Activated CD8-positive, alpha-beta memory T cell treated with anti-CD3 and anti-CD28 coated beads for 48 hours (primary cell): Measurements from ENCODE around the gene DPCD.
"Not testable (repeated sequence)": the region's sequence is repeated elsewhere in the genome, so short reads cannot be mapped to it uniquely, and the experiment has no call there.

ENCODE experiments used
- DNase-seq, 3 experiments: peaks; one replicate each; pipeline ENCODE4 v3.0.0-alpha.2; 2020; ENCODE audit warnings: low read depth in 2 of 3, low spot score in 2 of 3

Gene DPCD

GRCh38 chr10:101580486-101581399 lies 7.4 kb upstream of the DPCD start:
- no peak for DNase-seq

- DNase-seq, result no peak
These were observed 2.3 kb upstream of the DPCD start for GRCh38 chr10:101585841-101586240.

- no peak for DNase-seq
These were observed 758 bp downstream of the DPCD start for GRCh38 chr10:101588879-101589278.

GRCh38 chr10:101593331-101593730 lies 5.2 kb downstream of the DPCD start:
- DNase-seq, result not testable (repeated sequence)

- no peak for DNase-seq
These were observed 7.7 kb downstream of the DPCD start for GRCh38 chr10:101595591-101596433.

- no peak for DNase-seq
These were observed 9.2 kb downstream of the DPCD start for GRCh38 chr10:101597091-101597900.

- DNase-seq, result no peak
These were observed 13.4 kb downstream of the DPCD start for GRCh38 chr10:101601541-101601940.

GRCh38 chr10:101602761-101603398 lies 14.8 kb downstream of the DPCD start:
- DNase-seq, result peak in 2 of 3 experiments; percentile 19 to 61

- DNase-seq, result no peak
These were observed 19.0 kb downstream of the DPCD start for GRCh38 chr10:101607124-101607523.

- DNase-seq, result no peak
These were observed 21.4 kb downstream of the DPCD start for GRCh38 chr10:101609481-101609880.

GRCh38 chr10:101611096-101611905 lies 23.2 kb downstream of the DPCD start:
- DNase-seq, result no peak

- no peak for DNase-seq
These were observed 24.0 kb downstream of the DPCD start for GRCh38 chr10:101612086-101612485.

GRCh38 chr10:101612872-101613271 lies 24.8 kb downstream of the DPCD start:
- DNase-seq, result no peak

- DNase-seq, result no peak
These were observed 25.5 kb downstream of the DPCD start for GRCh38 chr10:101613646-101614045.

GRCh38 chr10:101614663-101615524 lies 26.8 kb downstream of the DPCD start:
- no peak for DNase-seq

GRCh38 chr10:101615525-101616116 lies 27.5 kb downstream of the DPCD start:
- no peak for DNase-seq

GRCh38 chr10:101616415-101617101 lies 28.4 kb downstream of the DPCD start:
- no peak for DNase-seq
